ENCODE data around the gene ZNF22.

The ZNF22 gene

DNA sequence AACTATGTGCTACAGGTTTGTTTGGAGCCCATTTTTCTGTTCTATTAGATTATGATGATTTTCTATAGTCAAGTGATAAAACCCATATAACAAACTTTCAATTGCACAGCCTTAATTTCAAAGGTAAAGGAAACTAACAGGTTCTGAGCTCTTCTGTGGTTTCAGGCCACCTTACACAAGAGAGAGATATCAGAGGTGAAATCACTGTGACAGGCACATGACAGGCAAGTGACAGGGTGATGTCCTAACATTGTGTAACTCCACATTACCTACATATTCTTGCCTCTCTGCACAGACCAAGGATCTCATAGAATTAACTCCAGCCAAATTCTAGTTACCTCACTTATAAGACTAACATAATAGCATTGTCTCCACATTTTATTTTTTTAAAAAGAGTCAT lies 35.0 kb downstream of the ZNF22 start:
- DNase-seq: no peak

DNA sequence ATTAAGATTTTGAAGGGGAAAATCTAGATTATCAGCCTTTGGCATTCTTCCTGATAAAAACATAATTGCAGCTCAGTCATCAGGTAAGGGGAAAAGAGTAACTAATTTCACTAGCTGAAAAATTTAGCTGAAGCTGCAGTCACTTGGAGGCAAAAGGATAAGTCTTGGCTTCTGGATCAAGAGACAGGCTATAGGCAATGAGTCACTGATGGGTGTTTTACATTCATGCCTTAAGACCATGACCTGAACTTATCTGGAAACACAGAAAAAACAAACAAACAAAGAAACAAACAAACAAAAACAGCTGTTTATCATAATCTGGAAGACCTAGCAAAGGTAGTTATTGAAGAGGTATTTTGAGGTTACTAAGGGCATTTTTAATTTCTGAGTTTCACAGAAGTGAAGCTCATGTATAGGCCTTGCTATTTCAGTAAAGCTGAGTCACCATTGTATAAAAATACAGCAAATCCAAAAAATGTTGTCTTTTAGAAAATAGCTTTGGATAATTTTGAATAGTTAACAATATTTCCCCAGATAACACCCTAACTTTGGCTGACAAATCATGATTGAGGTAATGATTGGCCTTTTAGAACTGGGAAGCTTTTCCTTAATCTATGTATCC lies 40.3 kb downstream of the ZNF22 start:
- DNase-seq: no peak

DNA sequence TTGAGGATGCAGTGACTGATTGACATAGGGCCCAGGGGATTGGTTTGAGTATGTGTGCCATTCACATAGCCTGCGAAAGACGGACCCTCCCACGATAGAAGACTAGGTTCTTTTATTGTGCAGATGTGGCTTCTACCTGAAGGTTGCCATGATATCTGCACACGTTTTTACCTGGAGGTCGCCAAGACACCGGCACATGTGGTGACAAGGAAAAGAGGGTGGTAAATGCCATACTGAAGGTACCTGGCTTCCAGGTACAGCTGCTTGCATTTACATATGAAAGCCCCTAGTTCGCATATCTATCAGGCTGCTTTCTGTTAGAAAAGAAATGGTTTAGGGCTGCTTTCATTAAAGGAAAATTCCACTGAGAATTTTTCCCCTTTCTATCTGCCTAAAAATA lies 43.6 kb downstream of the ZNF22 start:
- DNase-seq: no peak

DNA sequence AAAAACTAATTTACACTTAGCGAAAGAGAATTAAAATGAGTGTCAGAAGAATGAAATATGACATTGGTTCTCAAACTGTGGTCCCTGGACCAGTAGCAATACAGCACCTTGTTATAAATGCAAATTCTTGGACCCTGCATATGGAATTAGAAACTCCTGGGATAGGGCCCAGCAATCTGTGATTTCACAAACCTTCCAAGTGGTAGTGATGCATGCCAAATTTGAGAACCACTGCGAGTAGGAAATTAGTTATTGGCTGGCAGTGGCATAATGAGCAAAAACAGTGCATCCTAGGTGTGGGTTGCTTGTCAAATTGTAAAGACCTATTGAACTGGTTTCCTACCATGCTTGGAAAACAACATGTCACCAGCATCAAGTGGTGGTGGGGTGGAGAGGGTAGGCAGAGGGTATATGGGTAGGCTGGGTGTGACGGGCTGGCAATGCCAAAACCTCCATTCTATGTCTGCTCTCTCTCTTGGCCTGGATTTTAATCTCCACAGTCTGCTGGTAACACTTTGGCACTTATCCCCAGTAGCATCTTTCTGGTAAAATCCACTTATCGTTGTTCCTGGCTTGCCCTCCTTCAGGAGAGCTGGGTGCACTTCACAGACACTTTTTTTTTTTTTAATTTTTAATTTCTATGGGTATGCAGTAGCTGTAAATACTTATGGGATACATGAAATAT lies 50.0 kb downstream of the ZNF22 start:
- DNase-seq: no peak

DNA sequence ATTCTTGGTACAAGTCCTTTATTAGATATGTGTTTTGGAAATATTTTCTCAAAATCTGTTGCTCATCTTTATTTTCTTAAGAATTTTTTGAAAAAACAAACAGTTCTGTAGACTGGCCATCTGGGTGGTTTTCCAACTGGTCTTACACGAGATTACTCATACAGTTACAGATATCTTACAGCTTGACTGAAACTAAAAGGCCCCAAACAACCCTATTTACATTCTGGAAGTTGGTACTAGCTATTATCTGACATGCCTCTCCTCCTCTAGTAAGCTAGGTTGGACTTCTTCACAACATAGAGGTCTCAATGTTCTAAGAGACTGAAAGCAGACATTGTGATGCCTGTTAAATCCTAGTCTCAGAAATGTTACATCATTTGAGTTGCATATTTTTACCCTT lies 52.0 kb downstream of the ZNF22 start:
- DNase-seq: no peak

DNA sequence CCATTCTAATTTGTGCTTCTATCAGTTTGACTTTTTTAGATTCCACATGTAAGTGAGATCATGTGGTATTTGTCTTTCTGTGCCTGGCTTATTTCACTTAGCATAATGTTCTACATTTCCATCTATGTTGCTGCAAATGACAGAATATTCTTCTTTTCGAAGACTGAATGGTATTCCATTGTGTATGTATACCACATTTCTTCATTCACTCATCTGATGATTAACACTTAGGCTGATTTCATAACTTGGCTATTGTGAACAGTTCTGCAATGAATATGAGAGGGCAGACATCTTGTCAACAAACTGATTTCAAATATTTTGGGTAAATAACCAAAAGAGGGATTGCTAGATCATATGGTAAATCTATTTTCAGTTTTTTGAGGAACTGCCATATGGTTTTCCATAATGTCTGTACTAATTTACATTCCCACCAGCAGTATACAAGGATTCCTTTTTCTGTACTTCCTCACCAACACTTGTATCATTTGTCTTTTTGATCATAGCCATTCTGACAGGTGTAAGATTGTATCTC lies 52.9 kb downstream of the ZNF22 start:
- DNase-seq: no peak
